H54 (cell line): Measurements from ENCODE around the gene ACTR3C.
"Not testable (repeated sequence)": the region's sequence is repeated elsewhere in the genome, so short reads cannot be mapped to it uniquely, and the experiment has no call there.

ENCODE experiments used
- DNase-seq: peaks from one replicate; pipeline ENCODE4 v3.0.0; 2011; ENCODE audit warnings: low spot score, mixed read lengths; ENCODE audit not compliant: insufficient read length
- FAIRE-seq: peaks from 3 replicates; lab custom pipeline; 2011; peaks lifted over from hg19 to GRCh38; lab: Jason Lieb, UNC
- POLR2A ChIP-seq: IDR thresholded peaks from 2 replicates; pipeline ENCODE4 v1.6.1; 2011; ENCODE audit warnings: low read depth, mild to moderate bottlenecking, low read length

ACTR3C gene

GRCh38 chr7:150307129-150307528 lies 16.2 kb downstream of the ACTR3C start:
- DNase-seq (no peak), FAIRE-seq (no peak)
- TF ChIP-seq POLR2A: no peak

GRCh38 chr7:150306377-150306776 lies 17.0 kb downstream of the ACTR3C start:
- DNase-seq, FAIRE-seq: not testable (repeated sequence)

DNA sequence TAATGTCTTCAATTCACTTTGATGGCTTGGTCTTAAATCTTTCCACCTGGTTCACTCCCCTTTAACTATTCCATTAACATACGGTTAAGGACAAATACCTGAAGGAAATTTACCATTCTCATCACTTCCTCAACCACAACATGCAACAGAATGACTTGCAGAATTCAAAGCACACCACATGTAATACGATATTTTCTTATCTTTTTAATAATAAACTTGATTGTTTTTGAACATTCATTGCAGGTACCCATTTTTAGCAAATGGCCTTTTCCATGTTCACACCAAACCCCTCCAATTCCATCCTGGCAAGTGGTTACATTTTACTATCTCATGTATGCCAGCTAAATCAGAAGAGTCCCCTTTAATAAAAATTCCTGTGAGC lies 17.5 kb downstream of the ACTR3C start:
- FAIRE-seq, DNase-seq: not testable (repeated sequence)

- not testable (repeated sequence) for FAIRE-seq, DNase-seq
Observed at GRCh38 chr7:150305259-150305902, 18.0 kb downstream of the ACTR3C start.

DNA sequence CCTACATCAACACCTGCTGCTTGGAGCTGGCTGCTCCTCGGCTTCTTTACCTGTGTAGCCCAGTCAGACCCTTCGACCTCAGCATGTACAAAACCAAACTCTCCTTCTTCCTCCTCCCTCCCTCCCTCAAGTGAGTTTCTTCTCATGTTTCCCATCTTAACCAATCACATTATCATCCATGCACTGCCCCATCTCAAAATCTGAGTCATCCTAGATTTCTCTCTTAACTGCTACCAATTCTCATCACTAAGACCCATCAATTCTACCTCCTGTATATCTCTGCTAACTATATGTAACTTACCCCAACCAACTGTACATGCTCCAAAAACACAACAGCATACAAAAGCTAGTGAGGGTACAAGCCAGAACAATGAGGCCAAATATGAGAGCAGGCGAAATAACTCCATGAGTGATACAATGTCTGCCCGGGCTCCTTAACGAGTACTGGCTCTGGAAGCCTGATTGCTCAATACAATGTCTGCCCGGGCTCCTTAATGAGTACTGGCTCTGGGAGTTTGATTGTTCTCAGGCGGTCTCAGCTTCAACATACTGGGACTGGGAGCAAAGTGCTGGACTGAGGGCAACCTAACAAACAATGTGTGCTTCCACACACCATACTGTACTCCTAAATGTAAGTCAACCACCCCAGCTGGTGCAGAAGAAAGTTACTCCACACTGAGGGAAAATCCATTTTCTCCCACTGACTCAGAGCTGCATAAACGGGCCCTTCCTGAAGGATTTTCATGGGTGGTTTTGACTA lies 18.7 kb downstream of the ACTR3C start:
- FAIRE-seq, DNase-seq: not testable (repeated sequence)

GRCh38 chr7:150302908-150303310 lies 20.4 kb downstream of the ACTR3C start:
- FAIRE-seq: peak; percentile 27
- DNase-seq: not testable (repeated sequence)

- DNase-seq, FAIRE-seq: not testable (repeated sequence)
Observed at GRCh38 chr7:150297978-150298377, 25.4 kb downstream of the ACTR3C start.

GRCh38 chr7:150296802-150297201 lies 26.5 kb downstream of the ACTR3C start:
- FAIRE-seq, DNase-seq: not testable (repeated sequence)

- DNase-seq, FAIRE-seq: not testable (repeated sequence)
Observed at GRCh38 chr7:150295614-150296013, 27.7 kb downstream of the ACTR3C start.

- not testable (repeated sequence) for DNase-seq, FAIRE-seq
Observed at GRCh38 chr7:150295027-150295426, 28.3 kb downstream of the ACTR3C start.

GRCh38 chr7:150290317-150290716 lies 33.0 kb downstream of the ACTR3C start:
- FAIRE-seq: not testable (repeated sequence)

DNA sequence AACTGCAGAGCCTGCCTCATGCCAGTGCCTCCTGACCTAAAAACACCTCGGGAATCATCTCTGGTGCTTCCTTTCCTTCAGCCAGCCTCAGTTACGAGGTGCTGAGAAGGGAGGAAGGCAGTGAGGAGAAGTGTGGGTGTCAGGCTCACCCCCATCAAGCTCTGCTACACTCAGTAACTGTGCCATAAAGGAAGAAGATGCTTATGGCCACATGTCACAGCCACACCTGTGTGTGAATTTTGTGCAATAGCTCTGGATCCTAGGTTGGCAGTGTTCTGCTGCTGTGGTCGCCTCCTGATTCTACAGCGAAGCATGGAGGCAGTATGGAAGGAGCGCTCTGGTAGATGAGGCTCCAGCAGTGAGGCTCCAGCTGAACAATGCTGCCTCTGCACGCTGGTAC lies 34.5 kb downstream of the ACTR3C start:
- DNase-seq, FAIRE-seq: not testable (repeated sequence)

More at GRCh38 chr7:150290317-150290716, 33.0 kb downstream of the ACTR3C start:
- DNase-seq: not testable (repeated sequence)

- not testable (repeated sequence) for FAIRE-seq, DNase-seq
Observed at GRCh38 chr7:150287815-150288214, 35.5 kb downstream of the ACTR3C start.

DNA sequence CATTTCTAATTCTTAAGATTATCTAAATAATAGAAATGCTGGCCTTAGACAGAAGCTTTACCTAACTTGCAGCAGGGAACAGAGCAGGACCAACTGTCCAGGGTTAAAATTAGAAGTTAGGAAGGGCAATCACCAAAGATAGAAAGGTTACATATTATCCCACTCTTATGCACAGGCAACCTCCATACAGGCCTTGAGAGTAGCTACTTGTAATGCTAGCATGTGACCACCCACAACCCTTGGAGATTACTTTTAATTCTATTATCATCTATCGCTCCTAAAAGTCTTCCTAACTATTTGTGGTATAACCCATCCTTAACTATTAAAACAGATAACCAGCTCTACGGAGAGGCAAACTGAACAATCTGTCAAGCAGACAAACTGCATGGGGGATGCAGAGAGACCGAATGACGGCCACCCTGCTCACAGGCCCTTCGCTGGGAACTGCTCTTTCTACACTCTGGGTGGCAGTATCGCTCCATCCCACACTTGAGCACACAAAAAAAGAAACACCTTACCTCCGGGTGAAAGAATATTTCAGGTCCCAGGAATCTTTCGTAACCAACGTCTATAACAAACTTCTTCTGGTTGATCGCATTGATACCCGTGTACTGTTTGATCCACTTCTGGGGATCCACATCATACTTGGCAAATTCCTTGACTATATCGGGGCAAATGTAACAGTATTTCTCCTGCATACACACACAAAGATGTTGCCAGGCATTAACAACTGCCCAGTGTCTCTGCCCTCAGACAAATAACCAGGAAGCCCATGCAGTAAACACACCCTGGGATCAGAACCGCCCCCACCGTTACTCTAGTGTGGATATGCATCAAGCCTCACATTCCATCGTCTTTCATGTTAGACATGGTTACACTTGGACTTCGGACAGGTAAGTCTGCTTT lies 37.2 kb downstream of the ACTR3C start:
- not testable (repeated sequence) for FAIRE-seq, DNase-seq

GRCh38 chr7:150283608-150284007 lies 39.7 kb downstream of the ACTR3C start:
- DNase-seq, FAIRE-seq: not testable (repeated sequence)

DNA sequence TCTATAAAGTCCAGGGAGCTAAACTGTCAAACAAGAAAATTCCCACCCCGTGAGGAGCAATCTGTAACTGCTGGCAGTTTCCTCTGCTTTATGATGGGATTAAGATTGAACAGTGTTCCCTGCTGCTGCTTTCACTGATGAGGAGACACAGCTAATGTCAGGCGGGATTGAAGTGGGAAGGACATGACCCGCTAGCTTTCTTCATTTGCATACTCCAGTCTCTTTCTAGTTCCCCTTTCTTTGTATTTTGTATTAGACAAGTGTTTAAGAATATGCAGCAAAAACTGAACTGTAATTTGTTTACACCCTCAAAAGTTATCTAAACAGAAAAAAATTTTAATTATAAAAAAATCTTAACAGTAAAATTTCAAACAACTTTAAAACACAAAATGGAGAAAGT lies 40.2 kb downstream of the ACTR3C start:
- FAIRE-seq: not testable (repeated sequence)

GRCh38 chr7:150281681-150282403 lies 41.5 kb downstream of the ACTR3C start:
- DNase-seq, FAIRE-seq: not testable (repeated sequence)

More for the DNA sequence above, 40.2 kb downstream of the ACTR3C start:
- not testable (repeated sequence) for DNase-seq

GRCh38 chr7:150278383-150278782 lies 45.0 kb downstream of the ACTR3C start:
- DNase-seq, FAIRE-seq: not testable (repeated sequence)

- not testable (repeated sequence) for DNase-seq, FAIRE-seq
Observed at GRCh38 chr7:150276132-150276695, 47.1 kb downstream of the ACTR3C start.
